ENCODE data around the gene PCARE.

The PCARE gene

DNA sequence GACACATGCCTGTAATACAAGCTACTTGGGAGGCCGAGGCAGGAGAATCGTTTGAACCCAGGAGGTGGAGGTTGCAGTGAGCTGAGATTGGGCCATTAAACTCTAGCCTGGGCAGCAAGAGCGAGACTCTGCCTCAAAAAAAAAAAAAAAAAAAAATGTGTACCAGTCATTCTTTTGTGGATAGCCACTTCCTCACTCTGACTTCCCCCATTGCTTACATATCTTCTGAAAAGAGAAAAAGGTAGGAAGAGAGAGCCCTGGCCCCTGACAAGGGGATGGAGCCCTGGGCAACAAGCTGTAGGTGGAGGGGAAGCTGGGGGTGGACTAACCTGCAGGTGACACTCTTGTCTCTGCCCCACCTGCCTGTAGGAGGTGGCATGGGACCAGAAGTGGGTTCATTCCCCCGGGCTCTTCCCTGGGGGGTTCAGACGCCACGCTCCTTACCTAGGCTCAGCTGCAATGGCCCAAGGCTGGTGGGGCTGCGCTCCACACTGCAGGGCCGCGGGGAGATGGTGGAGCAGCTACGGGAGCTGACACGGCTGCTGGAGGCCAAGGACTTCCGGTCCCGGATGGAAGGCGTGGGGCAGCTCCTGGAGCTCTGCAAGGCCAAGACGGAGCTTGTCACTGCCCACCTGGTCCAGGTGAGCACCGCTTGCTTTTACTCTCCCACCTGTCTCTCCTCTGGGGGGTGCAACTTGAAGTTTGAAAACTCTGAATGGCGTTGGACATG is 39.1 kb downstream of the PCARE start:
- DNase-seq, result no peak

DNA sequence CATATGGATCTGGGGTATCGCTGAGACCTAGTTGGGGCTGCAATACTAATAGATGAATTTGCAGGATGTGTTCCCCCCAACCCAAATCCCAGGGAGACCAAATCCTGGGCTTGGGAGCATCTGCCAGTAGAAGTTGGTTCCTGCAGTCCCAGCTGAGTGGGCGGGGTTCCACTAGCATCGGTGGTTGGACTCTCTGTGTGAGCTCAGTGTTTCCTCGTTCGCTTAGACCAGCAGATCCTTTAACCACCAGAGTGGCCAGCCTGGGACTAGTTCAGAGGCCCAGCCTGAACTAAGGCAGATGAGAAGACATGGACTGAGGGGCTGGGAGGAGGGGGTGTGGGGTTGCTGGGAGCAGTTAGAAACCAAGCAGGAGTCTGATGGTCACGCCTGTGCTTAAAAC is 40.7 kb downstream of the PCARE start:
- no peak for DNase-seq

DNA sequence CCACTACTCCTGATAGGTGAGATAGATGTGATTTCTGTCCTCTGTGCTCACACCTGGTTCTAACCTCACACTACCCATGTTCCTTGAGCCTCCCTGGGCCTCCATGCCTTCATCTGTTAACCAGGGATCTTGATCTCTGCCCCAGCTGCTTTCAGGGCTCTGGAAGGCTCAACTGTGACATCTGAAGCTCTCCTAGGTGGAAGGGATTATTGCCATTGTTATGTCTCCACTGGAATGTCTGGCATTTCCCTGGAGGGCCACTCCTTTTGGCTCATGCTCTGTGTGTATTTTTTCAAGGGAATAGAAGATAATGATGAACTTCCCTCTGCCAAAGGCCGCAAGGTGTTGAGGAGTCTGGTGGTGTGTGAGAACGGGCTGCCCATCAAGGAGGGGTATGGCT is 41.2 kb downstream of the PCARE start:
- DNase-seq, result no peak

DNA sequence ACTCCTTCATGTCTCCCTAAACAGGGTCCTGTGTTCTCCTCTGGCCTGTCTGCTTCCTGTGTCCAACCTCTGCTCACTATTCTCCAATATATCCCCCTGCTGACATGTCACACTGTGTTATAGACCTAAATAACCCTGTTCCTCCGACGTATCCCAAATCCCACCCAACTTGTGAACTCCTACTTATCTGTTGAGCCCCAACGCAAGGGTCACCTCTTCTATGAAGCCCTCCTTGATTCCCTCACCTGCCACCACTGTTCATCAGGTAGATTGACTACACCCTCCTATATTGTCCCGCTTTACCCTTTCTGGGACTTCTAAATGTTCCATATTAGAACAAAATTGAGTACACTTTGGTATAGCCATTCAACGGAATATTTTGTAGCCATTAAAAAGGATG is 42.1 kb downstream of the PCARE start:
- DNase-seq, result no peak

- DNase-seq, result no peak
Measured at GRCh38 chr2:29031046-29031445, 43.3 kb downstream of the PCARE start.

DNA sequence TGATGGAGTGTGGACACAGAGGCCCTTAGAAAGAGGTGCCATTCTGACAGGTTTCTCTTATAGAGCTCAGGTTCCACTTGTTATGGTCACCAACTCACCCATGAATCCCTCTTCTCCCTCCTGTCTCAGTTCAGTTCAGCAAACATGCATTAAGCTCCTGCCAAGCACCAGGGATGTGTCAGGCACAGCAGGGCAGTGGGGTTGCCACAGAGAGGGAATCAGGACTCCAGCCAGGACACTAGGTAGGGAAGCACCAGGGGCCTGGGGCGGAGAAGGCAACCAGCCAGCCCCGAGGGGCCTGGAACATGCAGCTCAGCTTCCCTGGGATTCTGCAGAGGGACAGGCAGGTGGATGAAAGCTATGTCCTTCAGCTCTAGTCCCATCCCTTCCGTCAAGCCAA is 48.6 kb downstream of the PCARE start:
- no peak for DNase-seq

GRCh38 chr2:29024882-29025430 is 49.4 kb downstream of the PCARE start:
- DNase-seq, result no peak

GRCh38 chr2:29023188-29023587 is 51.1 kb downstream of the PCARE start:
- no peak for DNase-seq

GRCh38 chr2:29022679-29023078 is 51.6 kb downstream of the PCARE start:
- DNase-seq, result no peak

- DNase-seq, result no peak
Measured at GRCh38 chr2:29021886-29022285, 52.4 kb downstream of the PCARE start.

- no peak for DNase-seq
Measured at GRCh38 chr2:29017716-29018435, 56.4 kb downstream of the PCARE start.

GRCh38 chr2:29016504-29016903 is 57.8 kb downstream of the PCARE start:
- no peak for DNase-seq

DNA sequence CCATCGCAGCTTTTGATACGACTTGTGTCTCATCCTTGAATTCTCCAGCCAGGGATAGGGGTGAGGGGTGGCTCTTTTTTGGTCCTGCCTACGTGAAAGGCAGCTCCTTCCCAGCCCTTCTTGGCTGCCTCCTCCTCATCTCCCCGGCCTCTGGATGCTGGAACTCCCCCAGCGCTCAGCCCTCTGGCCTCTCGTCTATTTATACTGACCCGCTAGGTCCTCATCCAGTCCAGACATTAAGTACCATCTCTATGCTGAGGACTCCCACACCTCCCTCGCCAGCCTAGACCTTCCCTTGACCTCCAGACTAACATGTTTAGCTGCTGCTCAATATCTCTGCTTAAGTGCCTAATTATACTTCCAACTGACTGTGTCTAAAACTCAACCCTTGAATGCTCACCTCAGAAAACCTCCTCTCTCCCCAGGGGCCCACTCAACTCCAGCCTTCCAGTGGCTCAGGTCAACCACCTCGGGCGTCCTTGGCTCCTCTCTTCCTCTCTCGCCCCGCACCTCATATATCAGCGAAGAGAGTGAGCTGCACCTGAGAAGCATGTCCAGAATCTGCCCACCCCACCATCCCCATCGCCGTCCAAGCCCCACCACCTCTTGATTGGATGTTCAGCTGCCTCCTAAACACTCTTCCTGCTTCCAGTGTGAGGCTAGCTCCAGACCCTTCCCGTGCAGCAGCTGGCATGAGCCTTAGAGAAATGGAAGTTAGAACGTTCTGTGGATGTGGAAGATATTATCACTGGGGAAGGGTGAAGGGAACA is 58.4 kb downstream of the PCARE start:
- DNase-seq, result no peak

DNA sequence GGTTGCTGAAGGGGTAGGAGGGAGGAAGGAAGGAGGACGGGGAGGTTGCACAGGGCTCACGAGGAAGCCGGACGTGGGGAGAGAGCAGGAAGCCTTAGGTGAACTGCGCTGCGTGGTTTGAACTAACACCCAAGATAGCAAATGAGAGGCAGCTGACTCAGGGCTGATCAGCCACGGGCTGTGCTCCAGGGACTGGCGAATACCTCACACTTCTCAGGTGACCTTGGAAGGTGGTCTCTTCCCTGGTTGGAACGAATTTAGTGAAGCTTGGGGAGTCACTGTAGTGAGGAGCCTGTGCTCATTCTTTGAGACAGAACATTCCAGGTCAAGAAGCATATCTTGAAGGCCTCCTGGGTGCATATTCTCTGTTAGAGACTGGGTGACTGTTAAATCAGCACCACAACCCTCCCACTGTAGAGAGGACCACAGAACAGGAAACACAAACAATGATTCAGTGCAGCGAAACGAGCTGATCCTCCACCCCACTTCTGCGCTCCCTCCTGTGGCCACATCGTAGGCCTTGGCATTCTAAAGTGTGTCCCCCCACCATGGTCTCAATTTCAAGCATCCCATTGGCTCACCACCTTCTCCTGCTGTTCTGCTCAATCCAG is 59.4 kb downstream of the PCARE start:
- DNase-seq, result no peak

DNA sequence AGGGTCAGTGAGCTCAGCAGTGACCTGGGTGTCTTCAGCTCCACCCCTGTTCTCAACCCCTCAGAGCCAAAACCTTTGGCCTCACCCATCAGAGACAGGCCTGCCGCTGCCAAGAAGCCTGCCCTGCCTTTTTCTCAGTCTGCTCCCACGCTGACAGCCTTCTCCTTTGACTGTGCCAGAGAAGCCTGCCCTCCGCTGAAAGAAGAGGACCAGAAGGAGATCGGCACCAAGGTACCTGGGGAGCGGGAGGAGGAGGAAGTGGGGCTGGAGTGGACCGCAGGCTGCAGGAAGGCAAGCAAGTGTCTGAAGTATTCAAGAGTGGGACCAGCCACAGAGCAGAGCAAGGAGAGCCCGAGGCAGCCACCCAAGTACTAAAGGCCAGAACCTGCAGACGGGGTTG is 60.0 kb downstream of the PCARE start:
- DNase-seq, result no peak

DNA sequence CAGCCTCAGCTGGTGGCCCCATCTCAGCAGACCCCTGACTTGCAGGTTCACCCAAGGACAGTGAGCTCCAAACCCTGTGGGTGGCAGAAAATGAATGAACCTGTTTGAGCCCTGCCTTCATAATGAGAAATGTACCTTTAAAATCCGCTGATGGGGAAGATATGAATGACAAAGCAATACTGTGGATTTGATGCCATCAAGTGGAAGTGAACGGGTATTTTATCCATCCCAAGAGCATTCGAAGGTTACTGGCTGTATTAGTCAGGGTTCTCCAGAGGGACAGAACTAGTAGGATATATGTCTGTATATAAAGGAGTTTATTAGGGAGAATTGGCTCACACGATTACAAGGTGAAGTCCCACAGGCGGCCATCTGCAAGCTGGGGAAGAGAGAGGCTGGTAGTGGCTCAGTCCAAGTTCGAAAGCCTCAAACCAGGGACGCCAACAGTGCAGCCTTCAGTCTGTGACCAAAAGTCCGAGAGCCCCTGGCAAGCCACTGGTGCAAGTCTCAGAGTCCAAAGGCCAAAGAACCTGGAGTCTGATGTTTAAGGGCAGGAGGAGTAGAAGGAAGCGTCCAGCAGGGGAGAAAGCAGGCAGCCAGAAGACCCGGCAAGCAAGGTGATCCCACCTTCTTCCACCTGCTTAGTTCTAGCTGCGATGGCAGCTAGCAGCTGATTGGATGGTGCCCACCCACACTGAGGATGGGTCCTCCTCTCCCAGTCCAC is 61.1 kb downstream of the PCARE start:
- DNase-seq, result no peak

DNA sequence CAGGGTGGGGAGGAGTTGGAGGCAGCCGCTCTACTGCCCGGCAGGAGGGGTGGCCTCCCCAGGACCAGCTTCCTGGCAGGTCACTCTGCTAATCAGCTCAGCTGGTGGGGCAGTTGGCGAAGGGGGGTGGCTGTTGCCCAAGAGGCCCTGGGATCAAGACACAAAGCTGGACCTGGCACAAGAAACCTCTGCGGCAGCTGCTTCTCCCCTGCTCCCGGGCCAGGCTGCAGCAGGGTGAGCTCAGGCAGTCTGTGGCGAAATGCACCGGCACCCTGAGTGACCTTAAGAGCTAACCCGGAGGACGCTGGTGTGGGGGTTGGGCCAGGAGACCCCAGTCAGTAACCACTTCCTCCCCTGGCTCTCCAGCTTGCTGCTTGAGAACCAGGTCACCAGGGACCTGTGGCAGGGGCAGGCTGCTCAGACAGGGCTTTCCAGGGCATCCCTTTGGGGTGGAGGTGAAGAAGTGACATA is 62.1 kb downstream of the PCARE start:
- DNase-seq, result no peak
